Heart right ventricle (tissue), 16 donors: ENCODE measurements around the gene OTUB2. TPM values are rescaled to one million over a fixed set of nuclear protein-coding genes. Genes with fewer than 3 reads are reported as not detected.

Source experiments
- ATAC-seq, 8 donors: fragments of 200-7000 bp; cut with Tn5 transposase; one replicate each; pipeline ENCODE4 v1.9.1; 2020; ENCODE audit warnings: mild to moderate bottlenecking in 8 of 8, moderate library complexity in 8 of 8, moderate number of reproducible peaks in 1 of 8
- DNase-seq, 2 donors: peaks; one replicate each; pipeline ENCODE4 v3.0.0-alpha.2; 2020
- H3K27ac ChIP-seq, 10 donors: fragments of 200-600 bp; sonication (generic) in 2 of 10; one replicate each; pipeline versions ENCODE4 v1.5.0 to v1.8.0; 2020 to 2022; ENCODE audit warnings: mild to moderate bottlenecking in 3 of 10
- H3K27me3 ChIP-seq, 7 donors: fragments of 200-600 bp; one replicate each; pipeline ENCODE4 v1.8.0; 2021 to 2022; ENCODE audit warnings: mild to moderate bottlenecking in 2 of 7
- H3K36me3 ChIP-seq, 9 donors: fragments of 200-600 bp; sonication (generic) in 1 of 9; one replicate each; pipeline versions ENCODE4 v1.5.0 to v1.8.0; 2020 to 2022; ENCODE audit warnings: mild to moderate bottlenecking in 2 of 9
- H3K4me1 ChIP-seq, 9 donors: fragments of 200-600 bp; sonication (generic) in 1 of 9; one replicate each; pipeline versions ENCODE4 v1.5.0 to v1.8.0; 2020 to 2022; ENCODE audit warnings: mild to moderate bottlenecking in 4 of 9
- H3K4me3 ChIP-seq, 10 donors: fragments of 200-600 bp; sonication (generic) in 2 of 10; one replicate each; pipeline versions ENCODE4 v1.5.0 to v1.8.0; 2020 to 2022; ENCODE audit warnings: mild to moderate bottlenecking in 7 of 10, moderate library complexity in 2 of 10
- H3K9me3 ChIP-seq, 11 donors: fragments of 200-600 bp in 10 of 11; sonication (generic) in 2 of 11; one replicate each; pipeline versions ENCODE4 v1.5.0 to v1.8.0; 2013 to 2022; ENCODE audit warnings: mild to moderate bottlenecking in 2 of 11, control low read depth in 1 of 11, moderate library complexity in 1 of 11
- WGBS, 2 donors: extraction: QIAGEN DNeasy Blood & Tissue Kit; methylation state at CpG; one replicate each; pipeline ENCODE4 v1.1.7; 2013; ENCODE audit warnings: inconsistent platforms in 1 of 2; 5-methylcytosine and 5-hydroxymethylcytosine counted together
- intact Hi-C, 10 donors: fragments of 100-400 bp; cut with DNase I; formaldehyde crosslinking; loops; one replicate each; pipeline versions ENCODE4 v1.11.1 to v1.14.2; 2022
- polyA plus RNA-seq, 2 donors: library from polyadenylated mRNA; stranded (reverse); fragments of 200-250 nt; gene quantifications; one replicate each; pipeline ENCODE4 v1.2.3, GENCODE V29; 2013
- total RNA-seq, 10 donors: library from RNA; stranded (reverse); fragmentation: NEBNext Ultra II Directional in 3 of 10; extraction: Animal tissue kit (Norgen Biotek cat#: 25700) in 3 of 10; gene quantifications; one replicate each; pipeline versions ENCODE4 v1.2.1 to v1.2.4, GENCODE V29; 2021 to 2023
- TF ChIP-seq, protein P1 (sequence below), 9 donors: fragments of 200-600 bp; sonication (generic) in 2 of 9; IDR thresholded peaks; one replicate each; pipeline versions ENCODE4 v1.5.0 to v1.8.0; 2021 to 2022; ENCODE audit warnings: antibody characterized with exemption in 9 of 9, mild to moderate bottlenecking in 5 of 9, moderate library complexity in 1 of 9
- donor health status: Arrhythmogenic right ventricular cardiomyopathy.
- donor health status: ischemic (EF 13 %, LVEDD 7.1; RV severe dilation, severe dysfunction).
- donor health status: healthy with polysubstance abuse.
- donor health status: DM: no; HTN: yes; CAD: no.
- donor health status: DM: no; HTN: no; CAD: no.
- donor health status: ischemic (EF 25% LVEDD 6.9; RV normal size, moderate dysfunction).
- donor health status: ischemic (EF 25% LVEDD 5.7; RV mildly dilated, moderate dysfunction).
- donor health status: healthy.
- donor health status: DM: yes; HTN: yes; CAD: no.
- donor health status: Ischemic cardiomyopathy.
- donor health status: ischemic (EF 35%, LVEDD 5.7; RV mildly dilated, moderate dysfunction).
- donor health status: nonischemic (EF 11% LVEDD 7.7; RV severe dilation, severe dysfunction).
- donor health status: DM: yes; HTN: yes; CAD: no.
- donor health status: PGD.
- donor health status: ischemic (EF 29% LVEDD 5.4; RV normal size, mild dysfunction).
- donor health status: nonischemic (EF 23%, LVEDD 6.1; RV moderate dilation, normal function).

OTUB2 gene
- total and polyA plus RNA-seq, 12 donors = 0.07 to 0.37 (median 0.16) TPM; not detected in 1

- intact Hi-C loops = no loop called here
- Histone ChIP-seq H3K4me1 (no peaks in the 10 kb centered on the region), H3K36me3 (no peaks in the 10 kb centered on the region), H3K27ac (no peak overlapping the region), H3K9me3 (no peaks in the 10 kb centered on the region), H3K4me3 (no peak overlapping the region), H3K27me3 (no peaks in the 10 kb centered on the region)
- no peak for ATAC-seq
- 91% methylated on average over 4 of the region's 4 CpGs for WGBS, 2 donors
- TF ChIP-seq, protein P1, sequence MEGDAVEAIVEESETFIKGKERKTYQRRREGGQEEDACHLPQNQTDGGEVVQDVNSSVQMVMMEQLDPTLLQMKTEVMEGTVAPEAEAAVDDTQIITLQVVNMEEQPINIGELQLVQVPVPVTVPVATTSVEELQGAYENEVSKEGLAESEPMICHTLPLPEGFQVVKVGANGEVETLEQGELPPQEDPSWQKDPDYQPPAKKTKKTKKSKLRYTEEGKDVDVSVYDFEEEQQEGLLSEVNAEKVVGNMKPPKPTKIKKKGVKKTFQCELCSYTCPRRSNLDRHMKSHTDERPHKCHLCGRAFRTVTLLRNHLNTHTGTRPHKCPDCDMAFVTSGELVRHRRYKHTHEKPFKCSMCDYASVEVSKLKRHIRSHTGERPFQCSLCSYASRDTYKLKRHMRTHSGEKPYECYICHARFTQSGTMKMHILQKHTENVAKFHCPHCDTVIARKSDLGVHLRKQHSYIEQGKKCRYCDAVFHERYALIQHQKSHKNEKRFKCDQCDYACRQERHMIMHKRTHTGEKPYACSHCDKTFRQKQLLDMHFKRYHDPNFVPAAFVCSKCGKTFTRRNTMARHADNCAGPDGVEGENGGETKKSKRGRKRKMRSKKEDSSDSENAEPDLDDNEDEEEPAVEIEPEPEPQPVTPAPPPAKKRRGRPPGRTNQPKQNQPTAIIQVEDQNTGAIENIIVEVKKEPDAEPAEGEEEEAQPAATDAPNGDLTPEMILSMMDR (IDR thresholded peaks at IDR 0.05) = no peak
- no peak for DNase-seq
Measured at GRCh38 chr14:94089479-94089878, 63.3 kb downstream of the OTUB2 start.

- intact Hi-C loops = loop anchor here in 1 of 10 donors (10.0 kb wide), 1 partner anchor 1881 kb away; no protein-coding TSS in a partner anchor
- Histone ChIP-seq H3K9me3 (no peaks in the 10 kb centered on the region), H3K4me3 (no peak overlapping the region), H3K36me3 (peaks cover 0 to 17% (median 0%) of the 10 kb centered on the region in 9 donors), H3K4me1 (no peaks in the 10 kb centered on the region), H3K27ac (no peak overlapping the region), H3K27me3 (no peaks in the 10 kb centered on the region)
- ATAC-seq = no peak
- TF ChIP-seq, protein P1 (IDR thresholded peaks at IDR 0.05) = no peak
- no peak for DNase-seq
- 95 to 100% methylated on average over 2 of the region's 2 CpGs for WGBS, 2 donors
Measured at GRCh38 chr14:94093418-94093817, 67.3 kb downstream of the OTUB2 start.

GRCh38 chr14:94097091-94097490, 71.0 kb downstream of the OTUB2 start:
- ATAC-seq (no peak), DNase-seq (no peak)
- H3K9me3 ChIP-seq = no peaks in the 10 kb centered on the region
- intact Hi-C loops = loop anchor here in 1 of 10 donors (10.0 kb wide), 1 partner anchor 1878 kb away; no protein-coding TSS in a partner anchor
- peaks cover 0 to 7% (median 0%) of the 10 kb centered on the region in 9 donors for H3K4me1 ChIP-seq
- TF ChIP-seq, protein P1 (IDR thresholded peaks at IDR 0.05) = no peak
- peaks cover 0 to 18% (median 0%) of the 10 kb centered on the region in 9 donors for H3K36me3 ChIP-seq
- no peak overlapping the region for H3K4me3 ChIP-seq
- WGBS, 2 donors = 93 to 95% methylated on average over 4 of the region's 4 CpGs
- H3K27me3 ChIP-seq = no peaks in the 10 kb centered on the region
- no peak overlapping the region for H3K27ac ChIP-seq

Other genes starting within 250 kb of the OTUB2 start
- gene PRIMA1, start 237.9 kb upstream of the OTUB2 start, total RNA-seq = 10 to 100 TPM in 1 of 10 donors, 1 to 10 TPM in 9; 1.8 to 12.7 (median 4.1) TPM
- gene PRIMA1, start 237.9 kb upstream of the OTUB2 start, polyA plus RNA-seq = 10 to 100 TPM in 1 of 2 donors, 1 to 10 TPM in 1; 2.2 to 16.3 TPM
- not detected for gene FAM181A, start 99.0 kb upstream of the OTUB2 start, total RNA-seq
- not detected for gene FAM181A, start 99.0 kb upstream of the OTUB2 start, polyA plus RNA-seq
- gene ASB2, start 49.8 kb upstream of the OTUB2 start, total RNA-seq = 100 to 1,000 TPM in 9 of 10 donors, 10 to 100 TPM in 1; 85.7 to 253 (median 168) TPM
- 100 to 1,000 TPM in 1 of 2 donors, 10 to 100 TPM in 1; 19.6 to 374 TPM for gene ASB2, start 49.8 kb upstream of the OTUB2 start, polyA plus RNA-seq
- 1 to 10 TPM in 3 of 10 donors, under 1 TPM in 6, not detected in 1; 0.40 to 1.6 (median 0.75) TPM for gene CCDC197, start 29.0 kb upstream of the OTUB2 start, total RNA-seq
- gene CCDC197, start 29.0 kb upstream of the OTUB2 start, polyA plus RNA-seq = 1 to 10 TPM in 1 of 2 donors, not detected in 1; 1.3 TPM
- 100 to 1,000 TPM; 190 to 269 (median 240) TPM for gene DDX24, start 54.9 kb downstream of the OTUB2 start, total RNA-seq
- 100 to 1,000 TPM in 1 of 2 donors, 10 to 100 TPM in 1; 94.1 to 160 TPM for gene DDX24, start 54.9 kb downstream of the OTUB2 start, polyA plus RNA-seq
- gene IFI27L1, start 55.0 kb downstream of the OTUB2 start, total RNA-seq = 10 to 100 TPM in 9 of 10 donors, 1 to 10 TPM in 1; 7.7 to 23.9 (median 16.2) TPM
- 10 to 100 TPM; 28.8 to 47.4 TPM for gene IFI27L1, start 55.0 kb downstream of the OTUB2 start, polyA plus RNA-seq
- gene IFI27, start 84.4 kb downstream of the OTUB2 start, total RNA-seq = 100 to 1,000 TPM in 8 of 10 donors, 10 to 100 TPM in 2; 76.5 to 473 (median 148) TPM
- 100 to 1,000 TPM; 719 to 721 TPM for gene IFI27, start 84.4 kb downstream of the OTUB2 start, polyA plus RNA-seq
- gene IFI27L2, start 103.3 kb downstream of the OTUB2 start, total RNA-seq = 10 to 100 TPM; 41.5 to 92.9 (median 63.2) TPM
- gene IFI27L2, start 103.3 kb downstream of the OTUB2 start, polyA plus RNA-seq = 100 to 1,000 TPM in 1 of 2 donors, 10 to 100 TPM in 1; 83.3 to 122 TPM
- under 1 TPM in 5 of 10 donors, not detected in 5; 0.13 to 0.46 (median 0.31) TPM for gene PPP4R4, start 148.0 kb downstream of the OTUB2 start, total RNA-seq
- gene PPP4R4, start 148.0 kb downstream of the OTUB2 start, polyA plus RNA-seq = under 1 TPM; 0.22 to 0.94 TPM